Measurements from ENCODE around the gene NLGN1. TPM values are rescaled to one million over a fixed set of nuclear protein-coding genes. Genes with fewer than 3 reads are reported as not detected.
"Not testable (repeated sequence)": the region's sequence is repeated elsewhere in the genome, so short reads cannot be mapped to it uniquely, and the experiment has no call there.

NLGN1 gene
- total RNA-seq, 1 donor from 2014 or later: not detected

DNA sequence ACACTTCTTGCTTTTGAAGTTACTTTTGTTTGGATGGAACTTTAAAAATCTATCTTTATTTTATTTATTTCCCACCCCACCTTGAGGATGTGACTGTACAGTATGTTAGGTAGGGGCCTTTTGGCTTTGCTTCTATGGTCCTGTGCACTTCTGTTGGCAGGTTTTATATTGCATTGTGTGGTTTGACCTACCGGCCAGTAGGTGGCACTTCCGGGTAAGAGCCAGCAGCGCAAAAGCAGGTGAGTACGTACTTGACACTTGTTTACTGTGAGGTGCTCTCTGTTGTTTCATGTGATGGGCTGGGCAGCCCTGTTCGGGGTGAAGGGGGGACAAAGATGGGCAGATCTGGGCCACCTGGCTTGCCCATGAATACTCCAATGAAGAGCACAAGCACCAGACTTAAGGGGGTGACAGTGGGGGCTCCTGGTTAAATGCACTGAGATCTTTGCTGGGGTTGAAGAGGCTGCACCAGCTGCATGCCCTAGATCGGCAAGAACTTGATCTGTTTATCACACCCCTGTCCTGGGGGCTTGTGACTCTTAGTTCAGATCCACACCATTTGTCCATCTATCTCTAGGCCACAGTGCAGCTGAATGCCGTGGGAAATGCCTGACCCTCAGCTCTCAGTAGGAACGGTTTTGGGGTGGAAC lies 131.6 kb downstream of the NLGN1 start:
- ATAC-seq (ENCODE audit: low read depth) (no peak), DNase-seq (no peak)
- ChIA-PET POLR2A (no interaction called here), CTCF (no interaction called here)
- Mint-ChIP-seq H3K27me3 (no peaks in the 10 kb centered on the region), H3K4me3 (no peak overlapping the region), H3K9me3 (peaks cover 18% of the 10 kb centered on the region), H3K36me3 (ENCODE audit: low read depth) (no peaks in the 10 kb centered on the region), H3K27ac (no peak overlapping the region), H3K4me1 (no peaks in the 10 kb centered on the region)
- intact Hi-C loops (cut with micrococcal nuclease): no loop called here
- TF ChIP-seq, protein P1, sequence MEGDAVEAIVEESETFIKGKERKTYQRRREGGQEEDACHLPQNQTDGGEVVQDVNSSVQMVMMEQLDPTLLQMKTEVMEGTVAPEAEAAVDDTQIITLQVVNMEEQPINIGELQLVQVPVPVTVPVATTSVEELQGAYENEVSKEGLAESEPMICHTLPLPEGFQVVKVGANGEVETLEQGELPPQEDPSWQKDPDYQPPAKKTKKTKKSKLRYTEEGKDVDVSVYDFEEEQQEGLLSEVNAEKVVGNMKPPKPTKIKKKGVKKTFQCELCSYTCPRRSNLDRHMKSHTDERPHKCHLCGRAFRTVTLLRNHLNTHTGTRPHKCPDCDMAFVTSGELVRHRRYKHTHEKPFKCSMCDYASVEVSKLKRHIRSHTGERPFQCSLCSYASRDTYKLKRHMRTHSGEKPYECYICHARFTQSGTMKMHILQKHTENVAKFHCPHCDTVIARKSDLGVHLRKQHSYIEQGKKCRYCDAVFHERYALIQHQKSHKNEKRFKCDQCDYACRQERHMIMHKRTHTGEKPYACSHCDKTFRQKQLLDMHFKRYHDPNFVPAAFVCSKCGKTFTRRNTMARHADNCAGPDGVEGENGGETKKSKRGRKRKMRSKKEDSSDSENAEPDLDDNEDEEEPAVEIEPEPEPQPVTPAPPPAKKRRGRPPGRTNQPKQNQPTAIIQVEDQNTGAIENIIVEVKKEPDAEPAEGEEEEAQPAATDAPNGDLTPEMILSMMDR (IDR thresholded peaks at IDR 0.05): no peak

DNA sequence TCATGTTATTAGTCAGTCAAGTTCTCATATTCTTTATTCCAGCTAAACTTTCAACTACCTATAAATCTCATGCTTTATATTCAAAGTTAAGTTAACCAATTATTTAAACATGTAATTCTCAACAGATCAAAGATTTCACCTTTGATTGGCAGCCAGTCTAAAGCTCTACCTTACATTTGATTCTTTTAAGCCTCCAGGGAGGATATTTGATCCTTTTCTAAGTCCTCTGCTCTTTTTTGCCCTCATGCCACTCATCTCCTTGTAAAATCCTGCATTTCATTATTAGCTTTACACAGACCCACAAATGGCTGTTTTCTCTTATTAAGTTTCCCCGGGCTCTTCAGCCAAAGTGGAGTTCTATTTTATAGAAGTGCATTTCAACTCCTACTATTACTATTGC lies 134.1 kb downstream of the NLGN1 start:
- no peak overlapping the region for H3K27ac Mint-ChIP-seq
- H3K4me3 Mint-ChIP-seq: no peak overlapping the region
- no peaks in the 10 kb centered on the region for H3K27me3 Mint-ChIP-seq
- ATAC-seq (ENCODE audit: low read depth): no peak
- ChIA-PET CTCF (no interaction called here), POLR2A (no interaction called here)
- H3K4me1 Mint-ChIP-seq: no peaks in the 10 kb centered on the region
- peaks cover 6% of the 10 kb centered on the region for H3K9me3 Mint-ChIP-seq
- intact Hi-C loops (cut with micrococcal nuclease): no loop called here
- TF ChIP-seq, protein P1 (IDR thresholded peaks at IDR 0.05): no peak
- H3K36me3 Mint-ChIP-seq (ENCODE audit: low read depth): no peaks in the 10 kb centered on the region
- DNase-seq: no peak

DNA sequence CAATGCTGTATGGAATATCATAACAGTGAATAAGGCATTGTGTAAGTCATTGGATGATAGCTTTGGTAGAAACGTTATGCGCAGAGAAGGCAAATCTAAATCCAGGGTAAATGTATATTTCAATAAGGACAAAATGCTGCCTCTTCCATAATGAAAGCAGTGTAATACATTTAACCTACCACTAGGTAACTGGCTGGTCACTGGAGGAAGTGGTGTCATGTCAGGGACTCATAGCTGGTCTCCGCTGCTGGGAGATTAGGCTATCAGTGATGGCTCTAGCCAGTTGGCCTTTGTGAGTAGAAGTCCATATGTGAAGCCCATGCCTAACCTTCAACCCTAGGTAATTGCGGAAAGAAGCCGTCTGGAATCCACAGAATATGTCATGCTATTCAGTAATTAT lies 140.9 kb downstream of the NLGN1 start:
- Mint-ChIP-seq H3K9me3 (no peaks in the 10 kb centered on the region), H3K27me3 (no peaks in the 10 kb centered on the region), H3K4me3 (no peak overlapping the region), H3K4me1 (no peaks in the 10 kb centered on the region), H3K27ac (no peak overlapping the region), H3K36me3 (ENCODE audit: low read depth) (no peaks in the 10 kb centered on the region)
- TF ChIP-seq, protein P1 (IDR thresholded peaks at IDR 0.05): no peak
- no peak for ATAC-seq (ENCODE audit: low read depth)
- DNase-seq: no peak
- intact Hi-C loops (cut with micrococcal nuclease): no loop called here
- ChIA-PET POLR2A (no interaction called here), CTCF (no interaction called here)

DNA sequence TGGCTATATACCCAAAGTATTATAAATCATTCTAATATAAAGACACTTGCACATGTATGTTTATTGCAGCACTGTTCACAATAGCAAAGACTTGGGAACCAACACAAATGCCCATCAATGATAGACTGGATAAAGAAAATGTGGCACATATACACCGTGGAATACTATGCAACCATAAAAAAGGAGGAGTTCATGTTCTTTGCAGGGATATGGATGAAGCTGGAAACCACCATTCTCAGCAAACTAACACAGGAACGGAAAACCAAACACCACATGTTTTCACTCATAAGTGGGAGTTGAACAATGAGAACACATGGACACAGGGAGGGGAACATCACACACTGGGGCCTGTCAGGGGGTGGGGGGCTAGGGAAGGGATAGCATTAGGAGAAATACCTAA lies 148.0 kb downstream of the NLGN1 start:
- ATAC-seq (ENCODE audit: low read depth); H3K27me3 Mint-ChIP-seq; H3K36me3 Mint-ChIP-seq (ENCODE audit: low read depth); H3K9me3 Mint-ChIP-seq; POLR2A ChIA-PET; CTCF ChIA-PET; intact Hi-C loops (cut with micrococcal nuclease); DNase-seq; H3K4me1 Mint-ChIP-seq; H3K4me3 Mint-ChIP-seq; H3K27ac Mint-ChIP-seq: not testable (repeated sequence)

DNA sequence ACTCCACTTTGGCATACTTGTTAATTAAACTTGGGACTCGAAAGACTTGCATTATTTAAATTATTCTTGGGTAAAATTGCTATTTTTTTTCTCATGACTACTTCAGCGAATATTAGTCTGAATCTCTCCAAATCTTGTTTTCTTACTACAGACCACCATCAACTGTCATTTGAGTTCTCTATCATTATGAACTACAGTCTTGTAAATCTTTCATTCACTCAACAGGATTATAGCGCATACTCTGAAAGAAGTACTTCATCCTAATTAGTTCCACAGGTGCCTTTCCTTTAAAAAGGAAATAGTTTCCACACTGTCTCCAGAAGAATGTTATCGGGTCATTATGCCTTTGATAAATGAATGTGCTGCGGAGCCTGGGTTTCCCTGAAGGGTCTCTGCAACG lies 149.5 kb downstream of the NLGN1 start:
- Mint-ChIP-seq H3K27me3 (no peaks in the 10 kb centered on the region), H3K36me3 (ENCODE audit: low read depth) (no peaks in the 10 kb centered on the region), H3K27ac (no peak overlapping the region), H3K4me1 (no peaks in the 10 kb centered on the region), H3K9me3 (no peaks in the 10 kb centered on the region), H3K4me3 (no peak overlapping the region)
- no peak for DNase-seq
- no peak for ATAC-seq (ENCODE audit: low read depth)
- TF ChIP-seq, protein P1 (IDR thresholded peaks at IDR 0.05): no peak
- intact Hi-C loops (cut with micrococcal nuclease): no loop called here
- CTCF ChIA-PET: no interaction called here
- POLR2A ChIA-PET: no interaction called here

DNA sequence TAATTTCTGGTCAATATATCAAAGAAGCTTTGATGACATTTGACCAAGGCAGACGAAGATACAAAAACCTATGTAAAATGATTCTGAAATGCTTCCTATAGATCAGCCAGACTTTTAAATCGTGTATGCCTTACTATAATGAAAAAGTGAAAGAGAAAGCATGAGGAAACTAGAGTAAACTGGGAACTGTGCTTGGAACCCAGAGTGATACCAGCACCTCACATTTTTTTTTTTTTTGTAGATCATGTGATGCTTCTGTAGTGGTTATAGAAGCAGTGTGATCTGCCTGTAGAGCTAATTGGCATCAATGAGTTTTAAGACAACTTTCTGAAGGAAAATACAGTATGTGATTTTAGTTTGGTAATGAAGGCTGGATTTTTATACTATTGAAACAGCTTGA lies 150.7 kb downstream of the NLGN1 start:
- CTCF ChIA-PET: no interaction called here
- TF ChIP-seq, protein P1 (IDR thresholded peaks at IDR 0.05): no peak
- Mint-ChIP-seq H3K36me3 (ENCODE audit: low read depth) (no peaks in the 10 kb centered on the region), H3K9me3 (no peaks in the 10 kb centered on the region), H3K27me3 (no peaks in the 10 kb centered on the region), H3K4me1 (no peaks in the 10 kb centered on the region), H3K4me3 (no peak overlapping the region), H3K27ac (no peak overlapping the region)
- POLR2A ChIA-PET: no interaction called here
- DNase-seq: no peak
- intact Hi-C loops (cut with micrococcal nuclease): no loop called here
- ATAC-seq (ENCODE audit: low read depth): no peak

Measured in activated B cell treated with CpG ODN at 0.5 μM for 24 hours (primary cell).